Measurements from ENCODE around the gene APCDD1L. TPM values are rescaled to one million over a fixed set of nuclear protein-coding genes. Genes with fewer than 3 reads are reported as not detected.
"Not testable (repeated sequence)": the region's sequence is repeated elsewhere in the genome, so short reads cannot be mapped to it uniquely, and the experiment has no call there.

APCDD1L gene
- total RNA-seq, 4 donors from 2014 or later = 0.38 to 0.44 (median 0.41) TPM; not detected in 1

DNA sequence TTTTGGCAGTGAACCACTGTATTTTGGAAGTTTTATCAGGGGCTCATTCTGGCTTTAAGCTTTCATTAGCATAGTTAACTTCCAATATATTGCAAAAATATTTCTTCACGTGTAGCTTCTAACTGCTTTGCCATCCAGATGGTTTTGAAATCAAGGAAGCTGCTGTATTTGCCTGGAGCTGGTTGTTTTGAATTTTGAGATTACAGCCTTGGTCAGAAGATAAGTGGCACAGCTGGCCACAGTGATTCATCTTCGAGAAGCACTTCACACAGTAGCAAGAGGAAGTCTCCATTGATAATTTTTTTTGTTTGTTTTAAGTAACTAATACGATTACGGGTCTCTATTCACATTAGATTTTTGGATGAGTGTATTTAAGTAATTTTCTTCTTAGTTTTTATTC lies 3.8 kb downstream of the APCDD1L start:
- DNase-seq = no peak
- Histone ChIP-seq H3K4me3 (no peak overlapping the region), H3K9me3 (peaks cover 0 to 16% (median 0%) of the 10 kb centered on the region in 3 donors), H3K4me1 (peaks cover 6 to 19% (median 12%) of the 10 kb centered on the region in 3 donors), H3K27me3 (peaks cover 0 to 47% (median 3%) of the 10 kb centered on the region in 4 donors), H3K36me3 (no peaks in the 10 kb centered on the region), H3K27ac (no peak overlapping the region)
- 21 to 23% methylated on average over 4 of the region's 4 CpGs for WGBS, 2 donors
- TF ChIP-seq POLR2A (IDR thresholded peaks at IDR 0.05) = no peak
- TF ChIP-seq, protein P1, sequence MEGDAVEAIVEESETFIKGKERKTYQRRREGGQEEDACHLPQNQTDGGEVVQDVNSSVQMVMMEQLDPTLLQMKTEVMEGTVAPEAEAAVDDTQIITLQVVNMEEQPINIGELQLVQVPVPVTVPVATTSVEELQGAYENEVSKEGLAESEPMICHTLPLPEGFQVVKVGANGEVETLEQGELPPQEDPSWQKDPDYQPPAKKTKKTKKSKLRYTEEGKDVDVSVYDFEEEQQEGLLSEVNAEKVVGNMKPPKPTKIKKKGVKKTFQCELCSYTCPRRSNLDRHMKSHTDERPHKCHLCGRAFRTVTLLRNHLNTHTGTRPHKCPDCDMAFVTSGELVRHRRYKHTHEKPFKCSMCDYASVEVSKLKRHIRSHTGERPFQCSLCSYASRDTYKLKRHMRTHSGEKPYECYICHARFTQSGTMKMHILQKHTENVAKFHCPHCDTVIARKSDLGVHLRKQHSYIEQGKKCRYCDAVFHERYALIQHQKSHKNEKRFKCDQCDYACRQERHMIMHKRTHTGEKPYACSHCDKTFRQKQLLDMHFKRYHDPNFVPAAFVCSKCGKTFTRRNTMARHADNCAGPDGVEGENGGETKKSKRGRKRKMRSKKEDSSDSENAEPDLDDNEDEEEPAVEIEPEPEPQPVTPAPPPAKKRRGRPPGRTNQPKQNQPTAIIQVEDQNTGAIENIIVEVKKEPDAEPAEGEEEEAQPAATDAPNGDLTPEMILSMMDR (IDR thresholded peaks at IDR 0.05) = no peak
- intact Hi-C loops (cut with DNase I) = no loop called here

DNA sequence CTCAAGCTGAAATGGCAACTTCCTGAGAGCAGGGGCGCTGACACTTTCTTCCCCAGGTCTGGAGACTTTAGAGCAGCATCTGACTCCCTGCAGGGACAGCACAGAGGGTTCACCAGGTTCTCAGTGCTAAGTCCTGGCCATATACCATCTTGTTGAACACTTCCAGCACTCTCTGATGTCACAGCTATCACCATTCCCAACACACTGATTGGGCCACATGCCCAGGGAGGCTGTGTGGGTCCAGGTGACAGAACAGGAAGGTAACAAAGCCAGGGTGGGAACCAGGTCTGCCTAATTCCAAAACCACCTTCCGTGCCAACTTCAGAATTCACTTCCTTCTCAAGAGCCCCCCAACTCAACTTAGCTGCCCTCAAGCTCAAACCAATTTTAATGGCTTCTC lies 4.3 kb downstream of the APCDD1L start:
- intact Hi-C loops (cut with DNase I) = no loop called here
- Histone ChIP-seq H3K9me3 (peaks cover 0 to 21% (median 0%) of the 10 kb centered on the region in 3 donors), H3K36me3 (no peaks in the 10 kb centered on the region), H3K4me3 (no peak overlapping the region), H3K4me1 (peaks cover 6 to 19% (median 12%) of the 10 kb centered on the region in 3 donors), H3K27me3 (peaks cover 0 to 43% (median 3%) of the 10 kb centered on the region in 4 donors), H3K27ac (no peak overlapping the region)
- no peak for DNase-seq
- WGBS, 2 donors = 60 to 75% methylated on average over 1 to 2 of the region's 2 CpGs
- TF ChIP-seq POLR2A (IDR thresholded peaks at IDR 0.05) = no peak
- TF ChIP-seq, protein P1 (IDR thresholded peaks at IDR 0.05) = no peak

DNA sequence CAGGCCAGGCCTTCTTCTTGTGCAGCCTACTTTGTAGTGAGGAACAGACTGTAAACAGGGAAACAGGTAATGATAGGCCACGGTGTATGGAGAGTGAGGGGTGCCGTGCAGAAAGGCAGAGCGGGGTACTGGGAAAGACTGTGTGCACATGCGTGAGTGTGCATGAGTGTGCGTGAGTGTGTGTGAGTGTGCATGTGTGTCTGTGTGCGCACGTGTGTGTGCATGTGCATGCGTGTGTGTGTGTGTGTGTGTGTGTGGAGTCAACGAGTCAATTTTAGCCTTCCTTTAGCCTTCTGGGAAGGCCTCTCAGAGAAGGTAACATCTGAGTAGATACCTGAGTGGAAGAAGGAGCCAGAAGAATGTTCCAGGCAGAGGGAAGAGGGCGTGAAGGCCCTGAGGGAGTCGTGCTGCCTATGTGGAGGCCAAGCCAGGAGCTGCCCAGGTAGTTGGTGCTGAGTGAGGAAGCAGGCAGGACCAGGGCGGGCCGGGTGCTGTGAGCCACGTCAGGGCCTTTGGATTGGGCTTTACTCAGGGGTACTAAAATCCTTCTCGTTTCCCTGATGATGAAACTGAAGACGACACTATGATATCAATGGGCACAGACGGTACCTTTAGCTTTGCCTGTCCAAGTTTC lies 6.3 kb downstream of the APCDD1L start:
- Histone ChIP-seq H3K4me1 (no peaks in the 10 kb centered on the region), H3K4me3 (no peak overlapping the region), H3K36me3 (no peaks in the 10 kb centered on the region), H3K9me3 (peaks cover 0 to 41% (median 6%) of the 10 kb centered on the region in 3 donors), H3K27me3 (peaks cover 0 to 22% (median under 1%) of the 10 kb centered on the region in 4 donors), H3K27ac (no peak overlapping the region)
- DNase-seq = no peak
- intact Hi-C loops (cut with DNase I) = no loop called here
- WGBS, 2 donors = 86 to 88% methylated on average over 17 of the region's 17 CpGs
- TF ChIP-seq, protein P1 (IDR thresholded peaks at IDR 0.05) = no peak
- no peak for TF ChIP-seq POLR2A (IDR thresholded peaks at IDR 0.05)

DNA sequence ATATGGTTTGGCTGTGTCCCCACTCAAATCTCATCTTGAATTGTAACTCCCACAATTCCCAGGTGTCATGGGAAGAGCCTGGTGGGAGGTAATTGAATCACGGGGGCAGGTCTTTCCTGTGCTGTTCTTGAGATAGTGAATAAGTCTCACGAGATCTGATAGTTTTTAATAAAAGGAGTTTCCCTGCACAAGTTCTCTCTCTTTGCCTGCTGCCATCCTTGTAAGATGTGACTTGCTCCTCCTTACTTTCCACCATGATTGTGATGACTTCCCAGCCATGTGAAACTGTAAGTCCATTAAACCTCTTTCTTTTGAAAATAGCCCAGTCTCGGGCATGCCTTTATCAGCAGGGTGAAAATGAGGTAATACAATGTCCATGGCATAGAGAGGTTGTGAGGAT lies 8.2 kb downstream of the APCDD1L start:
- H3K9me3 ChIP-seq = peaks cover 0 to 45% (median 10%) of the 10 kb centered on the region in 3 donors
- H3K4me3 ChIP-seq; H3K27me3 ChIP-seq; H3K27ac ChIP-seq; H3K36me3 ChIP-seq; DNase-seq; H3K4me1 ChIP-seq; intact Hi-C loops (cut with DNase I): not testable (repeated sequence)
- WGBS, 2 donors = 83 to 86% methylated on average over 3 of the region's 3 CpGs

DNA sequence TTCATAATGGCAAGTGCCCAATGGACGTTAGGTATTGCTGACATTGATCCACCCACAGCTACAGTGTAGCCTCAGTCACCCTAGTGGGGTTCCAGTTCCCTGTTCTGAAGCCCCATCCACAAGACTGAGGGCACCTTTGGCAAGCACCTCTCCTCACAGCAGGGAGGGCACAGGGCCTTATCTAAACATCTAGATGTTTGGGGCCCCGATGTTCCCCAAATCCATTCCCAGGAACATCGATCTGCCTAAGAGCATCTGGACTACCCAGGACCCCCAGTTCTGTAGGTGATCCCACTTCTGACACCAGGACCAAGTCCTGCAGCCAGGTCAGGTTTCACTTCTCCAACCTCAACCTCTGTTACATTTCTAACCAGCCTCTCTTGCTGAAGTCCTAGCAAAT lies 10.6 kb downstream of the APCDD1L start:
- no peaks in the 10 kb centered on the region for H3K27me3 ChIP-seq
- H3K9me3 ChIP-seq = peaks cover 0 to 52% (median 10%) of the 10 kb centered on the region in 3 donors
- no peaks in the 10 kb centered on the region for H3K4me1 ChIP-seq
- 54 to 88% methylated on average over 2 of the region's 3 CpGs for WGBS, 2 donors
- no peaks in the 10 kb centered on the region for H3K36me3 ChIP-seq
- H3K27ac ChIP-seq = no peak overlapping the region
- no peak overlapping the region for H3K4me3 ChIP-seq
- DNase-seq = no peak
- intact Hi-C loops (cut with DNase I) = no loop called here
- TF ChIP-seq, protein P1 (IDR thresholded peaks at IDR 0.05) = no peak
- no peak for TF ChIP-seq POLR2A (IDR thresholded peaks at IDR 0.05)

Measured in esophagus squamous epithelium (tissue), 5 donors.